Measurements from ENCODE around the gene ZRANB3.

The ZRANB3 gene

GRCh38 chr2:135182190-135182589 is 348.8 kb downstream of the ZRANB3 start:
- DNase-seq (ENCODE audit: low read depth in 1 of 2, low spot score in 1 of 2) = no peak

DNA sequence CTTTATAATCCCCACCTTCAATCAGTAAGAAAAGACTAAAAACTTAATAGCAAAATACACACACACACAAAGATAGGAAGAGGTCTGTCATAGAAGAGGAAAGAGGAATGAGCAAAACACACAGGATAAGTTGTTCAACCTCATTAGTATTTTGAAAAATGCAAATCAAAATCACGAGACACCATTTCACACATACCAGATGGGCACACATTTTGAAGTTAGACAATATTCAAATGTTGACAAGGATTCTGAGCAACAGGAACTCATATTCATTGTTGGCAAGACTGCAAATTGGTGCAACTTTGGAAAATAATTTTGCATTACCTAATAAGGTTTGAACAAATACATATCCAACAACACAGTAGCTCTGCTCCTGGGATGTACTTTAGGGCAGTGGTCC is 351.3 kb downstream of the ZRANB3 start:
- no peak for DNase-seq (ENCODE audit: low read depth in 1 of 2, low spot score in 1 of 2)

GRCh38 chr2:135175177-135175576 is 355.8 kb downstream of the ZRANB3 start:
- DNase-seq (ENCODE audit: low read depth in 1 of 2, low spot score in 1 of 2) = no peak

DNA sequence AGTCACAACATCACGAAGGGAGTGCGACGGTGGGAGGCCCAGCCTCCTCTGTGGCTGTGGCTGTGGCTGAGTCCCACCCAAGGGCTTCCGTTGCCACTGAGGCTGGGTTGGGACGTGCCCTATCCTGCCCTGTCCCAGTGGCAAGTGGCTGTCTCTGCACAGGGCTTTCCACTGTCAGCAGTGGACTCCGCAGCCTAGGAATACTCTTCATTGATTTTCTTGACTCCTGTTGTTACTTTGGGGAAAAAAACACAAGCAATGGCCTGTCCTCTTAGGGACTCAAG is 356.3 kb downstream of the ZRANB3 start:
- DNase-seq (ENCODE audit: low read depth in 1 of 2, low spot score in 1 of 2) = no peak

- DNase-seq (ENCODE audit: low read depth in 1 of 2, low spot score in 1 of 2) = no peak
Measured at GRCh38 chr2:135174049-135174809, 356.8 kb downstream of the ZRANB3 start.

DNA sequence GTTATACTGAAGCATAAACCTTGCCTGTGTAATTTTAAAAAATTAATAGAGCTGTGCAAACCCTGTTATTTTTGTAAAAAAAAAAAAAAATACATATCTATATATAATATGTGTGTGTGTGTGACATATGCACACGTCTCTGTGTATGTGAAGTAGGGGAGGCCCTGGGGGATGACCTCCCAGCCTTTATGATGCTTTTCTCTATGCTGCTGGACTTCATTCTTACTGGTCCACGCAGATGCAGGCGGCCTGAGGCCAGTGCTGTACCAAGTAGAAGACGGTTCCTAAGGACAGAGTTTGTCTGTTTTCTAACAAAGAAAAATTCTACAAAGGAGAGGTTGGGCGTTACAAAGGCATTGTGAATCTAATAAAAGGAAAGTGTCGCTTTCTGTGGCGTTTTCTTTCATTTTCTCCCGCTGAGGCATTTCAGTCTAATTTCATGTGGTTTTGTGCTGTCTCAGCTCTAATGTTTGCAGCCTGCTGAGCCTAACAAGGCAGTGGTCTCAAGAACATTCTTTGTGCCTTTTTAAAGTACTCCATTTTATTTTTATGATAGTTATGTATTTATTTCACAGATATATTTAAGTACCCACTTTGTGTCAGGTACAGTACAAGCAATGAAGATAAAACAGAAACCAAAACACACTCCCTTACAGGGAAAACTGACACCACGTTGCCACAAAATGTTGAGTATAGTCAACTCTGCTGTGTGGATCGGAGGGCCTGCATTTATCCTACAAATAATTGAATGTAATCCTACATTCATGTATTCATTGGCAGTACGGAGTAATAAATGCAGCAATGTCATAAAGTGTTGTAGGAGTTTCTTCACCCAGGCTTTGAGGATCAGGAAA is 360.9 kb downstream of the ZRANB3 start:
- DNase-seq (ENCODE audit: low read depth in 1 of 2, low spot score in 1 of 2) = no peak

DNA sequence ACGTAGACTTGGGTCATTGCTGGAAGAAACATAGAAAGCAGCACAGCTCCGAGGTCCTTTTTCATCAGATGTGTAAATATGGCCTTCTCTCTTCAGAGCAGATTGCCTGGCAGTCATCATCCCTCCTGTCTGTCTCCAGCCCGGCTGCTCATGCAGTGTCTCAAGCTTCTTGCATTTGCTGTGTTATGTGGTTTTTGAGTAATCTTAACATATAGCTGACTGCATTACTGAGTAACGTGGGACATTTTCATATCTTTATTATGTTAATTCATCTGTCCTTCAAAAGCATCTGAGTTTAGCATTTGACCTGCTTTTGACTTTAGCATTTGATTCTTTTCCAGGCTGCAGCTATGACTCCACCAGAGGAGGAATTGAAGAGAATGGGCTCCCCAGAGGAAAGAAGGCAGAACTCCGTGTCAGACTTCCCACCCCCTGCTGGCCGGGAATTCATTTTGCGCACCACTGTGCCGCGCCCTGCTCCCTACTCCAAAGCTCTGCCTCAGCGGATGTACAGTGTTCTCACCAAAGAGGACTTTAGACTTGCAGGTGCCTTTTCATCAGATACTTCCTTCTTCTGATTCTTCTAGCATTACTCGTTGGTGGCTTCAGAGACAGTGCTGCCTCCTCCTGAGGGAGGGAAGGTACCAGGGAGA is 362.7 kb downstream of the ZRANB3 start:
- no peak for DNase-seq (ENCODE audit: low read depth in 1 of 2, low spot score in 1 of 2)

GRCh38 chr2:135167273-135167672 is 363.7 kb downstream of the ZRANB3 start:
- DNase-seq (ENCODE audit: low read depth in 1 of 2, low spot score in 1 of 2) = no peak

GRCh38 chr2:135164431-135164830 is 366.6 kb downstream of the ZRANB3 start:
- no peak for DNase-seq (ENCODE audit: low read depth in 1 of 2, low spot score in 1 of 2)

DNA sequence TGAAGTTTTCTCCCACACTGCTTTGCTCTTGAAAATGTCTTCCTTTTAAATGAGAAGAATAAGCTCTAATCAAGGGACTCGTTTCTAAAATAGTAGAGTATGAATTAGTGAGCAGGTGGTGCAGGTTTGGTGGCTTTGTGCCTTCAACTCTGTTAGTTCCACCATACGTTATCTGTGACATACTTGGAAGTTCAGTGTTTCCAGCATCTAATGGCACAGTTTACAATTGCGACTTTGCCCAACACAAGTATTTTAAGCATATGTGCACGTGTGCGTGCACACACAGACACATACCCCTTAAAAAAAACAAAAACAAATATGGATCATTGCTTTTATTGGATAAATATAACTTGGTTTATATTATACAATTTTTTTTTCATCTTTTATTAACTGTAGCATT is 367.1 kb downstream of the ZRANB3 start:
- DNase-seq (ENCODE audit: low read depth in 1 of 2, low spot score in 1 of 2) = no peak

GRCh38 chr2:135163306-135163705 is 367.7 kb downstream of the ZRANB3 start:
- no peak for DNase-seq (ENCODE audit: low read depth in 1 of 2, low spot score in 1 of 2)

GRCh38 chr2:135162786-135163185 is 368.2 kb downstream of the ZRANB3 start:
- no peak for DNase-seq (ENCODE audit: low read depth in 1 of 2, low spot score in 1 of 2)

GRCh38 chr2:135162377-135162776 is 368.6 kb downstream of the ZRANB3 start:
- no peak for DNase-seq (ENCODE audit: low read depth in 1 of 2, low spot score in 1 of 2)

DNA sequence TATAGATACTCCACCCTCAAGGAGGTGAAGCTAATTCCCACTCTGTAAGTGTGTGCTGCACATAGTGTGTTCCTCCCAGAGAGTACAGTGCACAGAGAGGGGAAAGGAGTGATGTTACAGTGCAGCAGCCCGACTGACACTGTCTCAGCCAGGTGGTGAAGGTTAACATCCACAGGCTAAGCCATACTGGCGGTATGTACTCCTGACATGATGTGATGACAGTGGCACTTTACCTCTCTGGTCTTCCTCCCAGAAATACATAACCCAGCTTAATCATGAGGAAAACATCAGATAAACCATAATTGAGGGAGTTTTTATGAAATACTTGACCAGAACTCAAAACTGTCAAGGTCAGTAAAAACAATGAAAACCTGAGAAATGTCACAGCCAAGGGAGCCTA is 371.8 kb downstream of the ZRANB3 start:
- no peak for DNase-seq (ENCODE audit: low read depth in 1 of 2, low spot score in 1 of 2)

GRCh38 chr2:135157856-135158255 is 373.2 kb downstream of the ZRANB3 start:
- DNase-seq (ENCODE audit: low read depth in 1 of 2, low spot score in 1 of 2) = no peak

DNA sequence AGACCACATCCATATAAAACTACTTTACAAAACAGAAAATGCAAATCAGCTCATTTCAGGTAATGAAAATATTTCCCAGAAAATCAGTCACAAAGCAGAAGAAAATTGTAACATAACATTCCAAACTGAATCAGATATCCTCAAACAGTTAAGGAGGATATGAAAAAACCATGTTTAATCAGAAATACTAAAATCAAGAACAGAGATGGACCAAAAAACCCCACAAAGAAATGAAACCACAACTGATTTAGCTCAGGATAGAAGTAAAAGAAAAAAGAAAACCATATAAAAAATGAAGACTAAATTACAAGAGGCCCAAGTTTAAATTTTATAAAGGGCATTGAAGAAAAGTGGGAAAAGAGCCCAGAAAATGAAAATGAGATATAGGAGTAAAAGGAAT is 376.1 kb downstream of the ZRANB3 start:
- DNase-seq (ENCODE audit: low read depth in 1 of 2, low spot score in 1 of 2) = no peak

DNA sequence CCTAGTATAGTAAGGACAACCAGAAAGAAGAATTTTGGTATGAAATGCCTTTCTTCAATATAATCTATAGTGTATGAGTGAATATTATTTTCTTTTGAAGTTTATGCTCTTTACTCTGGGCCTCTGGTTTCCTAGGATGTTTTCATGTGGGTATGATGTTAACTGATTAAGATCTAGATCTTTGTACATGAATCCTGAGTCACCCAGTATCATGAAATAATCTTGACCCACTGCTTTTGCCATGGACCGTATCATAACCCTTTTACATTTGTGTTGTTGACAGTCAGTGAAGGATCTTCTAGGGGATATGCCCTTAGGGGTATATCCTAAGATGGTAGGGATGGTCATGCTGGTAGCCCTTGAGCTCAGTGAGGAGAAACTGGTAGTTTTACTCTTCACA is 378.7 kb downstream of the ZRANB3 start:
- no peak for DNase-seq (ENCODE audit: low read depth in 1 of 2, low spot score in 1 of 2)

DNA sequence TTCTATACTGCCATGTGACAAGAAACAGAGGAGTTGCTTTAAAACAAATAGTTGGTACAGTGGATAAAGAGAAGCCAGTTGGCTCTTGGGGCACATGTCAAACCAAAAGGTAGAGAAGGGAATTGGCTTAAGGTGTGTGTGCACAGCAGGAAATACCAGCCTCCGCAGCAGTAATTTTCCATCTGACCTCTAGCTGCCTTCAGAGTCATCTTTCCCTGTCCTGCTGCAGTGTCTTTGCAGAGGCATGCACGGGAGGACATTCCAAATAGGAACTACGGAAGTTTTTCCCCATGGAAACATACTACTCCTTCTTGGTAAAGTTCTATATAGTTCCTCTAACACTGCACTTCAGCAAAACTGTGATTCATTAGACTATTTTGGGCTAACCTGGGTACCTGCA is 379.4 kb downstream of the ZRANB3 start:
- no peak for DNase-seq (ENCODE audit: low read depth in 1 of 2, low spot score in 1 of 2)

GRCh38 chr2:135150725-135151124 is 380.3 kb downstream of the ZRANB3 start:
- DNase-seq (ENCODE audit: low read depth in 1 of 2, low spot score in 1 of 2) = no peak

DNA sequence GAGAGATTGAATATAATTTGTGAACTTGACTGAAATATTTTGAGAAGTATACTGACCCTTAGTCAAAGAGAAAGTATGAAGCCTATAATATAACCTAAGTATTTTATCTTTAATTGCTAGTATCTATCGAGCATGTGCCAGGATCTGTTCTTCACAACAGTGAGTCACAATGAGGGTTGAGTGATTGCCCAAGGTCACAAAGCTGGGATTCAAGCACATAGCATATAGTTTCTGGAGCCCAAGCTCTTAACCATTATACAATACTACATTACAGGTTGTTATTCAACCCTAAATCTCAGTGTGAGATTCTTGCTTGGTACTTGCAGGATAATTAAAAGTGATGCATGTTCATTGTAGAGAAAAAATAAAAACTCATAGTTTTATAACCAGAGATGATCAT is 381.8 kb downstream of the ZRANB3 start:
- no peak for DNase-seq (ENCODE audit: low read depth in 1 of 2, low spot score in 1 of 2)

DNA sequence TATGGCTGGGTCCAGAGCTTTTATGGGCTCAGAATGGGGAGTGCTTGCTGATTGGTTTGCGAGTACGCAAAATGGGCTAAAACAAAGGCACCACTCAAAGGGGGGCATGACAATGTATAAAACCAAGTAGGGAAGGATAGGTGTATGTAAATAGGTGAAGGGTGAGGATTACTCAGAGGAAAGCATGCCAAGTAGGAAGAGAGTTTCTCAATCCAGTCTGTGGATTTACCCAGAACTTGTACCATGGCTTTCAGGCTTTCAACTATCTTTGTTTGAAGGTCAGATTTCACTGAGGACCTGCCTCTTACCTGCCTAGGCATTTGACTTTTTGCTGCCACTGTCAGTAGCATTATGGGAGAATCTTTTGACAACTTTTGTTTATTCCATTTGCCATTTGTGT is 386.7 kb downstream of the ZRANB3 start:
- no peak for DNase-seq (ENCODE audit: low read depth in 1 of 2, low spot score in 1 of 2)

- DNase-seq (ENCODE audit: low read depth in 1 of 2, low spot score in 1 of 2) = no peak
Measured at GRCh38 chr2:135142323-135142722, 388.7 kb downstream of the ZRANB3 start.

All from activated CD4-positive, alpha-beta T cell treated with anti-CD3 and anti-CD28 coated beads, Interleukin-2, amount 50 U/mL, for 24 hours (primary cell).